Measurements from ENCODE around the gene FREM1. TPM values are rescaled to one million over a fixed set of nuclear protein-coding genes. Genes with fewer than 3 reads are reported as not detected.

Gene FREM1
- total RNA-seq, 1 experiment from 2014 or later = 0.50 TPM

- no TSS peak for BruUV-seq (replicated peaks)
- H3K9me3 Mint-ChIP-seq (ENCODE audit: unreplicated experiment) = no peaks in the 10 kb centered on the region
- TF ChIP-seq, protein P1, sequence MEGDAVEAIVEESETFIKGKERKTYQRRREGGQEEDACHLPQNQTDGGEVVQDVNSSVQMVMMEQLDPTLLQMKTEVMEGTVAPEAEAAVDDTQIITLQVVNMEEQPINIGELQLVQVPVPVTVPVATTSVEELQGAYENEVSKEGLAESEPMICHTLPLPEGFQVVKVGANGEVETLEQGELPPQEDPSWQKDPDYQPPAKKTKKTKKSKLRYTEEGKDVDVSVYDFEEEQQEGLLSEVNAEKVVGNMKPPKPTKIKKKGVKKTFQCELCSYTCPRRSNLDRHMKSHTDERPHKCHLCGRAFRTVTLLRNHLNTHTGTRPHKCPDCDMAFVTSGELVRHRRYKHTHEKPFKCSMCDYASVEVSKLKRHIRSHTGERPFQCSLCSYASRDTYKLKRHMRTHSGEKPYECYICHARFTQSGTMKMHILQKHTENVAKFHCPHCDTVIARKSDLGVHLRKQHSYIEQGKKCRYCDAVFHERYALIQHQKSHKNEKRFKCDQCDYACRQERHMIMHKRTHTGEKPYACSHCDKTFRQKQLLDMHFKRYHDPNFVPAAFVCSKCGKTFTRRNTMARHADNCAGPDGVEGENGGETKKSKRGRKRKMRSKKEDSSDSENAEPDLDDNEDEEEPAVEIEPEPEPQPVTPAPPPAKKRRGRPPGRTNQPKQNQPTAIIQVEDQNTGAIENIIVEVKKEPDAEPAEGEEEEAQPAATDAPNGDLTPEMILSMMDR (IDR thresholded peaks at IDR 0.05; ENCODE audit: insufficient read depth in 1 of 2, low read depth in 1 of 2, low read length in 1 of 2, severe bottlenecking in 1 of 2, unreplicated experiment in 1 of 2) = no peak
- Histone ChIP-seq H3K4me3 (ENCODE audit: low read depth, low read length) (no peak overlapping the region), H3K4me1 (no peaks in the 10 kb centered on the region), H3K9me3 (no peaks in the 10 kb centered on the region), H3K27me3 (replicated peaks; ENCODE audit: control insufficient read depth, insufficient read depth, low read length) (no peaks in the 10 kb centered on the region), H3K36me3 (ENCODE audit: control insufficient read depth, insufficient read depth, low read length) (no peaks in the 10 kb centered on the region)
- H3K27ac Mint-ChIP-seq (ENCODE audit: unreplicated experiment) = no peak overlapping the region
- ChIA-PET POLR2A (no interaction called here), CTCF (no interaction called here)
- no peaks in the 10 kb centered on the region for H3K36me3 Mint-ChIP-seq (ENCODE audit: insufficient read depth, unreplicated experiment)
- DNase-seq = no peak
- H3K4me3 Mint-ChIP-seq (ENCODE audit: unreplicated experiment) = no peak overlapping the region
- H3K4me1 Mint-ChIP-seq (ENCODE audit: low read depth, unreplicated experiment) = no peaks in the 10 kb centered on the region
- intact Hi-C loops (cut with micrococcal nuclease; ENCODE audit: unreplicated experiment) = no loop called here
- H3K27me3 Mint-ChIP-seq (ENCODE audit: insufficient read depth, unreplicated experiment) = peaks cover 10% of the 10 kb centered on the region
Observed at GRCh38 chr9:14842269-14842668, 68.0 kb downstream of the FREM1 start.

GRCh38 chr9:14838701-14839100, 71.5 kb downstream of the FREM1 start:
- peaks cover 10% of the 10 kb centered on the region for H3K27me3 Mint-ChIP-seq (ENCODE audit: insufficient read depth, unreplicated experiment)
- intact Hi-C loops (cut with micrococcal nuclease; ENCODE audit: unreplicated experiment) = no loop called here
- Histone ChIP-seq H3K4me3 (ENCODE audit: low read depth, low read length) (no peak overlapping the region), H3K36me3 (ENCODE audit: control insufficient read depth, insufficient read depth, low read length) (no peaks in the 10 kb centered on the region), H3K27me3 (replicated peaks; ENCODE audit: control insufficient read depth, insufficient read depth, low read length) (no peaks in the 10 kb centered on the region), H3K4me1 (no peaks in the 10 kb centered on the region), H3K9me3 (no peaks in the 10 kb centered on the region)
- BruUV-seq (replicated peaks) = no TSS peak
- ChIA-PET POLR2A (interaction anchor here (0.6 kb wide), 1 partner anchor 48 kb away, joined by 5 read pairs; no protein-coding TSS in a partner anchor), CTCF (no interaction called here)
- H3K27ac Mint-ChIP-seq (ENCODE audit: unreplicated experiment) = no peak overlapping the region
- H3K36me3 Mint-ChIP-seq (ENCODE audit: insufficient read depth, unreplicated experiment) = no peaks in the 10 kb centered on the region
- no peak overlapping the region for H3K4me3 Mint-ChIP-seq (ENCODE audit: unreplicated experiment)
- no peaks in the 10 kb centered on the region for H3K4me1 Mint-ChIP-seq (ENCODE audit: low read depth, unreplicated experiment)
- no peak for DNase-seq
- H3K9me3 Mint-ChIP-seq (ENCODE audit: unreplicated experiment) = no peaks in the 10 kb centered on the region
- TF ChIP-seq, protein P1 (IDR thresholded peaks at IDR 0.05; ENCODE audit: insufficient read depth in 1 of 2, low read depth in 1 of 2, low read length in 1 of 2, severe bottlenecking in 1 of 2, unreplicated experiment in 1 of 2) = no peak

- no peak overlapping the region for H3K27ac Mint-ChIP-seq (ENCODE audit: unreplicated experiment)
- no peaks in the 10 kb centered on the region for H3K9me3 Mint-ChIP-seq (ENCODE audit: unreplicated experiment)
- no peak overlapping the region for H3K4me3 Mint-ChIP-seq (ENCODE audit: unreplicated experiment)
- no TSS peak for BruUV-seq (replicated peaks)
- ChIA-PET CTCF (no interaction called here), POLR2A (no interaction called here)
- DNase-seq = no peak
- peaks cover 7% of the 10 kb centered on the region for H3K27me3 Mint-ChIP-seq (ENCODE audit: insufficient read depth, unreplicated experiment)
- Histone ChIP-seq H3K9me3 (no peaks in the 10 kb centered on the region), H3K36me3 (ENCODE audit: control insufficient read depth, insufficient read depth, low read length) (no peaks in the 10 kb centered on the region), H3K4me3 (ENCODE audit: low read depth, low read length) (no peak overlapping the region), H3K27me3 (replicated peaks; ENCODE audit: control insufficient read depth, insufficient read depth, low read length) (no peaks in the 10 kb centered on the region), H3K4me1 (no peaks in the 10 kb centered on the region)
- no peaks in the 10 kb centered on the region for H3K36me3 Mint-ChIP-seq (ENCODE audit: insufficient read depth, unreplicated experiment)
- no peaks in the 10 kb centered on the region for H3K4me1 Mint-ChIP-seq (ENCODE audit: low read depth, unreplicated experiment)
- TF ChIP-seq, protein P1 (IDR thresholded peaks at IDR 0.05; ENCODE audit: insufficient read depth in 1 of 2, low read depth in 1 of 2, low read length in 1 of 2, severe bottlenecking in 1 of 2, unreplicated experiment in 1 of 2) = no peak
- intact Hi-C loops (cut with micrococcal nuclease; ENCODE audit: unreplicated experiment) = no loop called here
Observed at GRCh38 chr9:14836885-14837284, 73.3 kb downstream of the FREM1 start.

Measured in Caco-2 (cell line).